K562 (cell line): ENCODE data around the gene FADS6. TPM values are rescaled to one million over a fixed set of nuclear protein-coding genes. Genes with fewer than 3 reads are reported as not detected.

Source experiments
- ARID1B ChIP-seq: fragments of 450-650 bp; IDR thresholded peaks from 2 replicates; pipeline ENCODE4 v1.6.1; 2016; ENCODE audit warnings: antibody characterized with exemption, mild to moderate bottlenecking, inconsistent platforms
- C11orf30 ChIP-seq: fragments of 450-650 bp; IDR thresholded peaks from 2 replicates; pipeline ENCODE4 v1.6.1; 2016; ENCODE audit warnings: low read depth, mild to moderate bottlenecking
- DACH1 ChIP-seq: fragments of 450-650 bp; IDR thresholded peaks from 2 replicates; pipeline ENCODE4 v1.6.1; 2018; ENCODE audit not compliant: partially characterized antibody
- EP400 ChIP-seq: fragments of 450-650 bp; IDR thresholded peaks from 2 replicates; pipeline ENCODE4 v1.6.1; 2017; ENCODE audit warnings: antibody characterized with exemption, mild to moderate bottlenecking, moderate library complexity
- MAZ ChIP-seq, 2 experiments: fragments of 450-650 bp in 1 of 2; sonication (generic) in 1 of 2; formaldehyde crosslinking; IDR thresholded peaks in 1 of 2; conservative IDR thresholded peaks in 1 of 2; 2 replicates each; pipeline versions ENCODE4 v1.4.0 to v1.5.0; 2020; ENCODE audit warnings: mild to moderate bottlenecking in 1 of 2, missing genetic modification reagents in 1 of 2
- NCOR1 ChIP-seq: fragments of 450-650 bp; IDR thresholded peaks from 2 replicates; pipeline ENCODE4 v1.6.1; 2016; ENCODE audit warnings: mild to moderate bottlenecking, moderate library complexity
- NR2C2 ChIP-seq, 2 experiments: fragments of 200-800 bp in 1 of 2; sonication (Bioruptor generic) in 1 of 2; sonication (generic) in 1 of 2; formaldehyde crosslinking in 1 of 2; IDR thresholded peaks; 2 replicates each; pipeline versions ENCODE4 v1.6.1 to v1.8.0; 2016 to 2022; ENCODE audit warnings: mild to moderate bottlenecking in 1 of 2, missing compliant biosample characterization in 1 of 2, missing genetic modification characterization in 1 of 2, missing genetic modification reagents in 1 of 2
- NR2F6 ChIP-seq: fragments of 450-650 bp; formaldehyde crosslinking; IDR thresholded peaks from 2 replicates; pipeline ENCODE4 v1.4.0; 2020; ENCODE audit warnings: mild to moderate bottlenecking
- PHF21A ChIP-seq: fragments of 450-650 bp; IDR thresholded peaks from 2 replicates; pipeline ENCODE4 v1.6.1; 2017; ENCODE audit warnings: low read depth, borderline replicate concordance
- POU5F1 ChIP-seq: fragments of 150-350 bp; IDR thresholded peaks from 2 replicates; pipeline ENCODE4 v1.6.1; 2014; ENCODE audit warnings: borderline replicate concordance, low read length, low read depth, mild to moderate bottlenecking; ENCODE audit not compliant: partially characterized antibody
- PRPF4 ChIP-seq: fragments of 200-400 bp; formaldehyde crosslinking; IDR thresholded peaks from one replicate; pipeline ENCODE4 v1.6.1; 2017; ENCODE audit warnings: low read length, low read depth, mild to moderate bottlenecking; ENCODE audit not compliant: insufficient read depth, poor library complexity, severe bottlenecking
- RNF2 ChIP-seq: sonication (generic); IDR thresholded peaks from 2 replicates; pipeline ENCODE4 v1.6.1; 2016
- SREBF1 ChIP-seq: fragments of 150-350 bp; IDR thresholded peaks from 2 replicates; pipeline ENCODE4 v1.6.1; 2014; ENCODE audit warnings: antibody characterized with exemption, low read depth, low read length, borderline replicate concordance
- ZNF24 ChIP-seq: fragments of 450-650 bp; IDR thresholded peaks from 2 replicates; pipeline ENCODE4 v1.6.1; 2016
- ZSCAN32 ChIP-seq: fragments of 450-650 bp; formaldehyde crosslinking; IDR thresholded peaks from 2 replicates; pipeline ENCODE4 v1.4.0; 2020; ENCODE audit warnings: mild to moderate bottlenecking, moderate library complexity
- polyA plus RNA-seq, 8 experiments: library from polyadenylated mRNA; depleted of rRNA in 4 of 8; stranded (reverse) in 5 of 8; unstranded in 3 of 8; fragments of >200 nt; fragmentation: Nextera tagmentation in 2 of 8; fragmentation: Illumina TruSeq in 1 of 8; extraction: Ambion mirVana in 2 of 8; extraction: Trizol in 1 of 8; gene quantifications; 2 replicates each; pipeline versions ENCODE4 v1.2.1 to v1.2.3, GENCODE V29; 2011 to 2014; ENCODE audit warnings: inconsistent platforms in 1 of 8, missing spikeins in 1 of 8
- total RNA-seq, 7 experiments: library from RNA; depleted of rRNA in 6 of 7; stranded (reverse); fragments of >200 nt in 6 of 7; fragmentation: Illumina TruSeq in 2 of 7; extraction: Trizol in 2 of 7; gene quantifications; 2 replicates each; pipeline versions ENCODE4 v1.2.1 to v1.2.3, GENCODE V29; 2011 to 2021; ENCODE audit warnings: low replicate concordance in 1 of 7
- TF ChIP-seq, protein P1 (sequence below): sonication (generic); formaldehyde crosslinking; IDR thresholded peaks from 2 replicates; pipeline ENCODE4 v1.8.0; 2022; ENCODE audit warnings: missing genetic modification reagents, mild to moderate bottlenecking, borderline replicate concordance
- TF ChIP-seq, protein P2 (sequence below): conservative IDR thresholded peaks from 2 replicates; pipeline ENCODE4 v1.6.1; 2011; ENCODE audit warnings: low read depth, mild to moderate bottlenecking, low read length; ENCODE audit not compliant: control insufficient read depth
- TF ChIP-seq, protein P3 (sequence below): sonication (generic); formaldehyde crosslinking; IDR thresholded peaks from 2 replicates; pipeline ENCODE4 v1.8.1; 2023; ENCODE audit warnings: mild to moderate bottlenecking, missing genetic modification reagents
- TF ChIP-seq, protein P4 (sequence below): sonication (generic); formaldehyde crosslinking; IDR thresholded peaks from 2 replicates; pipeline ENCODE4 v1.8.1; 2023; ENCODE audit warnings: mild to moderate bottlenecking, missing genetic modification reagents, moderate library complexity
- TF ChIP-seq, protein P5 (sequence below): sonication (generic); formaldehyde crosslinking; IDR thresholded peaks from 2 replicates; pipeline ENCODE4 v1.9.0; 2022; ENCODE audit warnings: mild to moderate bottlenecking, missing genetic modification reagents

Gene FADS6
- total and polyA plus RNA-seq, 9 of the 15 experiments (the other 6 are each of a cell fraction or from before 2014, with no cell fraction given), result 0.18 to 0.22 TPM; not detected in 7

DNA sequence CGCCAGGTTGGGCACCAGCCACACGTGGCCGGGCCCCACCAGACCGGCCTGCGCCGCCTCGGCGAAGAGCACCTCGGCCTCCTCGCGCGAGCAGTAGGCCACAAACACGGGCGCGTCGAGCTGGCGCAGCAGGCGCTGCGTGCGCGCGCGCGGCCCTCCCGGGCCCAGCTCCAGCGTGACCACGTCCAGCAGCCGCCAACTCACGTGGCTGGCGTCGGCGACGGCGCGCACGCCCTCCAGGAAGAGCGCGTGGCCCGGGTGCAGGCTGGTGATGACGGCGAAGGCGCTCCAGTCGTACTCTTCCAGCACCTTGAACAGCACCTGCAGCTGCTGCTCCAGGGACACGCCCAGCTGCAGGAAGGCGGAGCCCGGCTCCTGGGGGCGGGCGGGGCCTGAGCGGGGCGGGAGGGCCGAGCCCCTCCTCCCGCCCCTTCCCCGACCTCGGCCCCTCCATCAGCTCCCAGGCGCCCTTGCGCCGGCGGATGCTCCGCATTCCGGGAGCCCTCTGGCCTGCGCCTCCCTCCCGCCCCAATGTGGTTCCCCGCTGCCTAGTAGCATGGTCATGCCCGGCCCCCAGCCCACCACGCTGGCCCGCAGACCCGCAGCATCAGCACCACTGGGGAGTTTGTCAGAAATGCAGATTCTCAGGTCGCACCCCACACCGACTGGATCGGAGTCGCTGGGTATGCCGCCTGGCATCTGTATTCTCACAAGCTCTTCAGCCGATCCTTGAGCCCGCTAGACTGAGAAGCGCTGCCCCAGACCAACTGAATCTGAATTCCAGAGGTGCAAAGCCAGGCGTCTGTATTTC lies 41.0 kb downstream of the FADS6 start (continued):
- TF ChIP-seq NCOR1 (no peak), EP400 (no peak), PHF21A (no peak), MAZ (CRISPR knock-in tag; conservative IDR thresholded peaks at IDR 0.05 in 1 of 2, IDR thresholded peaks at IDR 0.05 in 1 of 2) (peak in 1 of 2 experiments; percentile 42; a peak in 1 of 4 replicates), ARID1B (no peak), RNF2 (peak; percentile 48; the same call in 1 of the 2 replicates), PRPF4 (no peak), NR2F6 (CRISPR knock-in tag) (no peak), POU5F1 (no peak), DACH1 (no peak), C11orf30 (no peak), ZNF24 (no peak), ZSCAN32 (CRISPR knock-in tag) (no peak), NR2C2 (CRISPR knock-in tag; IDR thresholded peaks at IDR 0.05) (no peak; the same call in 1 of the 2 replicates), NR2C2 (tag; IDR thresholded peaks at IDR 0.05) (no peak), SREBF1 (no peak)
- TF ChIP-seq, protein P1, sequence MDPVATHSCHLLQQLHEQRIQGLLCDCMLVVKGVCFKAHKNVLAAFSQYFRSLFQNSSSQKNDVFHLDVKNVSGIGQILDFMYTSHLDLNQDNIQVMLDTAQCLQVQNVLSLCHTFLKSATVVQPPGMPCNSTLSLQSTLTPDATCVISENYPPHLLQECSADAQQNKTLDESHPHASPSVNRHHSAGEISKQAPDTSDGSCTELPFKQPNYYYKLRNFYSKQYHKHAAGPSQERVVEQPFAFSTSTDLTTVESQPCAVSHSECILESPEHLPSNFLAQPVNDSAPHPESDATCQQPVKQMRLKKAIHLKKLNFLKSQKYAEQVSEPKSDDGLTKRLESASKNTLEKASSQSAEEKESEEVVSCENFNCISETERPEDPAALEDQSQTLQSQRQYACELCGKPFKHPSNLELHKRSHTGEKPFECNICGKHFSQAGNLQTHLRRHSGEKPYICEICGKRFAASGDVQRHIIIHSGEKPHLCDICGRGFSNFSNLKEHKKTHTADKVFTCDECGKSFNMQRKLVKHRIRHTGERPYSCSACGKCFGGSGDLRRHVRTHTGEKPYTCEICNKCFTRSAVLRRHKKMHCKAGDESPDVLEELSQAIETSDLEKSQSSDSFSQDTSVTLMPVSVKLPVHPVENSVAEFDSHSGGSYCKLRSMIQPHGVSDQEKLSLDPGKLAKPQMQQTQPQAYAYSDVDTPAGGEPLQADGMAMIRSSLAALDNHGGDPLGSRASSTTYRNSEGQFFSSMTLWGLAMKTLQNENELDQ (CRISPR knock-in tag), result no peak
- TF ChIP-seq, protein P2, sequence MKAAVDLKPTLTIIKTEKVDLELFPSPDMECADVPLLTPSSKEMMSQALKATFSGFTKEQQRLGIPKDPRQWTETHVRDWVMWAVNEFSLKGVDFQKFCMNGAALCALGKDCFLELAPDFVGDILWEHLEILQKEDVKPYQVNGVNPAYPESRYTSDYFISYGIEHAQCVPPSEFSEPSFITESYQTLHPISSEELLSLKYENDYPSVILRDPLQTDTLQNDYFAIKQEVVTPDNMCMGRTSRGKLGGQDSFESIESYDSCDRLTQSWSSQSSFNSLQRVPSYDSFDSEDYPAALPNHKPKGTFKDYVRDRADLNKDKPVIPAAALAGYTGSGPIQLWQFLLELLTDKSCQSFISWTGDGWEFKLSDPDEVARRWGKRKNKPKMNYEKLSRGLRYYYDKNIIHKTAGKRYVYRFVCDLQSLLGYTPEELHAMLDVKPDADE, result peak; percentile 55; the same call in 1 of the 2 replicates
- TF ChIP-seq, protein P3, sequence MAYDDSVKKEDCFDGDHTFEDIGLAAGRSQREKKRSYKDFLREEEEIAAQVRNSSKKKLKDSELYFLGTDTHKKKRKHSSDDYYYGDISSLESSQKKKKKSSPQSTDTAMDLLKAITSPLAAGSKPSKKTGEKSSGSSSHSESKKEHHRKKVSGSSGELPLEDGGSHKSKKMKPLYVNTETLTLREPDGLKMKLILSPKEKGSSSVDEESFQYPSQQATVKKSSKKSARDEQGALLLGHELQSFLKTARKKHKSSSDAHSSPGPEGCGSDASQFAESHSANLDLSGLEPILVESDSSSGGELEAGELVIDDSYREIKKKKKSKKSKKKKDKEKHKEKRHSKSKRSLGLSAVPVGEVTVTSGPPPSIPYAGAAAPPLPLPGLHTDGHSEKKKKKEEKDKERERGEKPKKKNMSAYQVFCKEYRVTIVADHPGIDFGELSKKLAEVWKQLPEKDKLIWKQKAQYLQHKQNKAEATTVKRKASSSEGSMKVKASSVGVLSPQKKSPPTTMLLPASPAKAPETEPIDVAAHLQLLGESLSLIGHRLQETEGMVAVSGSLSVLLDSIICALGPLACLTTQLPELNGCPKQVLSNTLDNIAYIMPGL, result 0 out of 2 replicates have a peak, but pooled peaks have one; percentile 52
- TF ChIP-seq, protein P4, sequence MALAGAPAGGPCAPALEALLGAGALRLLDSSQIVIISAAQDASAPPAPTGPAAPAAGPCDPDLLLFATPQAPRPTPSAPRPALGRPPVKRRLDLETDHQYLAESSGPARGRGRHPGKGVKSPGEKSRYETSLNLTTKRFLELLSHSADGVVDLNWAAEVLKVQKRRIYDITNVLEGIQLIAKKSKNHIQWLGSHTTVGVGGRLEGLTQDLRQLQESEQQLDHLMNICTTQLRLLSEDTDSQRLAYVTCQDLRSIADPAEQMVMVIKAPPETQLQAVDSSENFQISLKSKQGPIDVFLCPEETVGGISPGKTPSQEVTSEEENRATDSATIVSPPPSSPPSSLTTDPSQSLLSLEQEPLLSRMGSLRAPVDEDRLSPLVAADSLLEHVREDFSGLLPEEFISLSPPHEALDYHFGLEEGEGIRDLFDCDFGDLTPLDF (CRISPR knock-in tag), result no peak
- TF ChIP-seq, protein P5, sequence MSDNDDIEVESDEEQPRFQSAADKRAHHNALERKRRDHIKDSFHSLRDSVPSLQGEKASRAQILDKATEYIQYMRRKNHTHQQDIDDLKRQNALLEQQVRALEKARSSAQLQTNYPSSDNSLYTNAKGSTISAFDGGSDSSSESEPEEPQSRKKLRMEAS (CRISPR knock-in tag), result peak; percentile 96
